HCEC 1CT (cell line): Measurements from ENCODE around the gene CRISP1.
"Not testable (repeated sequence)": the region's sequence is repeated elsewhere in the genome, so short reads cannot be mapped to it uniquely, and the experiment has no call there.

Experiments used
- DNase-seq: peaks from one replicate; pipeline ENCODE4 v3.0.0-alpha.2; 2017

The CRISP1 gene

GRCh38 chr6:49839957-49840356, 26.4 kb downstream of the CRISP1 start:
- no peak for DNase-seq

DNA sequence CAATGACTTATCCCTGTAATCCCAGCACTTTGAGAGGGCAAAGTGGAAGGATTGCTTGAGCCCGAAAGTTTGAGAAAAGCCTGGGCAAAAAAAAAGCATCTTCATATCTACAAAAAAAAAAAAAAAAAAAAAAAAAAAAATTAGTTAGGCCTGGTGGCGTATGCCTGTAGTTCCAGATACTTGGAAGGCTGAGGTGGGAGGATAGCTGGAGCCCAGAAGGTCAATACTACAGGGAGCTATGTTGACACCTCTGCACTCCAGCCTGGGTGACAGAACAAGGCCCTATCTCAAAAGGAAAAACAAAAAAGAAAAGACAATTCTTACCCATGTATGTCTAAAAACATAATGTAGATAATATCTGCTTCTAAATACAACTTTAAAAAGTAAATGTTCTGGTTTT, 27.2 kb downstream of the CRISP1 start:
- no peak for DNase-seq

- no peak for DNase-seq
Observed at GRCh38 chr6:49835140-49835539, 31.2 kb downstream of the CRISP1 start.

GRCh38 chr6:49833386-49833785, 32.9 kb downstream of the CRISP1 start:
- no peak for DNase-seq

GRCh38 chr6:49826743-49827406, 39.5 kb downstream of the CRISP1 start:
- peak; percentile 4 for DNase-seq

- DNase-seq: no peak
Observed at GRCh38 chr6:49815166-49815565, 51.2 kb downstream of the CRISP1 start.

GRCh38 chr6:49813248-49813647, 53.1 kb downstream of the CRISP1 start:
- no peak for DNase-seq

- DNase-seq: no peak
Observed at GRCh38 chr6:49806145-49806544, 60.2 kb downstream of the CRISP1 start.

- DNase-seq: no peak
Observed at GRCh38 chr6:49805246-49805645, 61.1 kb downstream of the CRISP1 start.

DNA sequence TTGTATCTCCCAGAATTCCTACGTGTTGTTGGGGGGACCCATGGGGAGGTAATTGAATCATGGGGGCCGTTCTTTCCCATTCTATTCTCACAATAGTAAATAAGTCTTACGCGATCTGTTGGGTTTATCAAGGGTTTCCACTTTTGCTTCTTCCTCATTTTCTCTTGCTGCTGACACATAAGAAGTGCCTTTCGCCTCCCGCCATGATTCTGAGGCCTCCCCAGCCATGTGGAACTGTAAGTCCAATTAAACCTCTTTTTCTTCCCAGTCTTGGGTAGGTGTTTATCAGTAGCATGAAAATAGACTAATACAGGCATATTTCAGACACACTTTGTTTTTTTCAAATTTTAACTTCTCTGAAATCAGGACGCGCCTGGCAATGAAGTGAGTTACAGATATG, 64.8 kb downstream of the CRISP1 start:
- no peak for DNase-seq

DNA sequence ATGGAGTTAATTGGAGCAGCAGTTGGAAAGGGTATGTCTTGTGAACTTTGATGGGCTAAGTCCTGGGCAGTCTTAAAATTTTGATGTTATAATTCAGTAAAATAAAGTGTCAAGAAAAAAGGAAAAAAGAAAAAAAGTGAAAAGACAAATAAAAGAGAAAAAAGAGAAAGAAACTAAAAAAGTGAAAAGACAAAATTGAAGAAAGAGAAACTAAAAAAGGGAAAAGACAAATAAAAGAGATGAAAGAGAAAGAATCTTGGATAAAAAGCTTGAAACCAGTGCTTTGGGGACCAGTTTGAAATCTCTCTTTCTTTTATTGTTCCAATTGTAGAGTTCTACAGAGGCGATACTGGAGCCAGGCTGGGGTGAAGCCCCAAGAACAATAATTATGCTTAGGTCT, 67.2 kb downstream of the CRISP1 start:
- DNase-seq: no peak

- DNase-seq: not testable (repeated sequence)
Observed at GRCh38 chr6:49796842-49797455, 69.4 kb downstream of the CRISP1 start.

GRCh38 chr6:49790341-49790740, 76.0 kb downstream of the CRISP1 start:
- no peak for DNase-seq

DNA sequence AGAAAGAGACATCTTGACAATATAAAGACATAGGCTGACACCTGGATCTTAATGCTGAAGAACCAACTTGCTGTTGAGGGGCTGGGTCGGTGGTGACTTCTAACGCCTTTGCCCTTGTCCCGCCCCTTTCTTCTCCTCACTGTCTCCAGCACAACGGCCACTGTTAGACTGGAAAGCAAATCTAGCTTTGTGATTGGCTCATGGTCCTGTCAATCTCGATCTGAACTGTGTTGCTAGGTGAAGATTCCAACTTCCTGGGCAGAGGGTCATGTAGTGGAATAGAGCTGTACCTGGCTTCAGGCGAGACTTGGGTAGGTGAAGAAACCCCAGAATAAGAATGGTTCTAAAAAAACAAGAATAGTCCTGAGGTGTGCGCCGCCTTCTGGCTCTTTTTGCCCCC, 79.2 kb downstream of the CRISP1 start, which contains the start of gene PGK2:
Gene PGK2, minus strand, starts transcription at position 110 of the 400 bp plus-strand sequence. Its CDS starts 98 bp downstream, at position 12.
- peak; percentile 4 for DNase-seq

GRCh38 chr6:49784272-49784671, 82.1 kb downstream of the CRISP1 start:
- DNase-seq: no peak
